WTC11 (cell line): ENCODE data around the gene ZNF567. TPM values are rescaled to one million over a fixed set of nuclear protein-coding genes. Genes with fewer than 3 reads are reported as not detected.

Experiments used
- ATAC-seq: fragments of 200-7000 bp; cut with Tn5 transposase; 2 replicates; pipeline ENCODE4 v1.10.0; 2021; ENCODE audit warnings: mild to moderate bottlenecking, moderate library complexity
- Bru-seq: library from RNA; stranded (reverse); fragments of 400-500 nt; gene quantifications from one replicate; lab custom pipeline; 2021; lab: Mats Ljungman, UMichigan
- CTCF ChIA-PET: fragments of 300-600 bp; sonication (Branson Sonifier 250); formaldehyde crosslinking; loops from one replicate; lab custom pipeline; 2021; ENCODE audit warnings: antibody characterized with exemption; lab: Charles Lee
- POLR2A ChIA-PET: fragments of 350-600 bp; sonication (Branson Sonifier 250); formaldehyde crosslinking; loops from one replicate; lab custom pipeline; 2021; ENCODE audit warnings: antibody characterized with exemption; lab: Charles Lee
- DNase-seq: peaks from one replicate; pipeline ENCODE4 v3.0.0; 2021; ENCODE audit warnings: low spot score
- H3K27ac Mint-ChIP-seq: 2 replicates; pipeline ENCODE4 v1.8.0; 2021; ENCODE audit warnings: mixed read lengths
- H3K27me3 Mint-ChIP-seq: 2 replicates; pipeline ENCODE4 v1.8.0; 2021; ENCODE audit warnings: low read depth, mild to moderate bottlenecking, moderate library complexity, mixed read lengths
- H3K36me3 Mint-ChIP-seq: 2 replicates; pipeline ENCODE4 v1.8.0; 2021; ENCODE audit warnings: mixed read lengths
- H3K4me1 Mint-ChIP-seq: 2 replicates; pipeline ENCODE4 v1.8.0; 2022; ENCODE audit warnings: mixed read lengths
- H3K4me3 Mint-ChIP-seq: 2 replicates; pipeline ENCODE4 v1.8.0; 2021; ENCODE audit warnings: mild to moderate bottlenecking, moderate library complexity, mixed read lengths
- H3K9me3 Mint-ChIP-seq: 2 replicates; pipeline ENCODE4 v1.8.0; 2021; ENCODE audit warnings: mixed read lengths
- CBFB ChIP-seq: sonication (generic); formaldehyde crosslinking; IDR thresholded peaks from 2 replicates; pipeline ENCODE4 v1.8.1; 2022; ENCODE audit warnings: mild to moderate bottlenecking, low read depth, missing genetic modification reagents
- CDX4 ChIP-seq: fragments of 250-450 bp; sonication (Bioruptor Pico); IDR thresholded peaks from 2 replicates; pipeline ENCODE4 v1.9.0; 2021; ENCODE audit warnings: moderate library complexity, mild to moderate bottlenecking, inconsistent platforms, borderline replicate concordance
- CREB1 ChIP-seq: sonication (generic); formaldehyde crosslinking; IDR thresholded peaks from 2 replicates; pipeline ENCODE4 v1.8.0; 2023; ENCODE audit warnings: mild to moderate bottlenecking, missing genetic modification reagents
- E2F1 ChIP-seq: sonication (generic); formaldehyde crosslinking; IDR thresholded peaks from 2 replicates; pipeline ENCODE4 v1.8.0; 2022; ENCODE audit warnings: mild to moderate bottlenecking, missing genetic modification reagents
- ETV6 ChIP-seq: sonication (generic); formaldehyde crosslinking; IDR thresholded peaks from 2 replicates; pipeline ENCODE4 v1.8.1; 2022; ENCODE audit warnings: mild to moderate bottlenecking, missing genetic modification reagents
- FOXK1 ChIP-seq: sonication (generic); formaldehyde crosslinking; IDR thresholded peaks from 2 replicates; pipeline ENCODE4 v1.8.0; 2022; ENCODE audit warnings: mild to moderate bottlenecking, moderate library complexity, missing genetic modification reagents
- FOXP1 ChIP-seq: sonication (generic); formaldehyde crosslinking; IDR thresholded peaks from 2 replicates; pipeline ENCODE4 v1.8.0; 2022; ENCODE audit warnings: missing genetic modification reagents, mild to moderate bottlenecking, moderate library complexity, borderline replicate concordance
- GABPB1 ChIP-seq: sonication (generic); formaldehyde crosslinking; IDR thresholded peaks from 2 replicates; pipeline ENCODE4 v1.8.1; 2023; ENCODE audit warnings: mild to moderate bottlenecking, missing genetic modification reagents
- JAZF1 ChIP-seq: fragments of 250-450 bp; sonication (Bioruptor Pico); IDR thresholded peaks from 2 replicates; pipeline ENCODE4 v1.9.0; 2021; ENCODE audit warnings: moderate library complexity, mild to moderate bottlenecking, inconsistent platforms
- JUN ChIP-seq: sonication (generic); formaldehyde crosslinking; IDR thresholded peaks from 2 replicates; pipeline ENCODE4 v1.8.0; 2023; ENCODE audit warnings: mild to moderate bottlenecking, missing genetic modification reagents
- KAT7 ChIP-seq: sonication (generic); formaldehyde crosslinking; IDR thresholded peaks from 2 replicates; pipeline ENCODE4 v1.8.1; 2023; ENCODE audit warnings: missing genetic modification reagents, mild to moderate bottlenecking, borderline replicate concordance
- MAX ChIP-seq: sonication (generic); formaldehyde crosslinking; IDR thresholded peaks from 2 replicates; pipeline ENCODE4 v1.8.0; 2022; ENCODE audit warnings: mild to moderate bottlenecking, missing genetic modification reagents
- MXD4 ChIP-seq: fragments of 250-450 bp; sonication (Bioruptor Pico); IDR thresholded peaks from 2 replicates; pipeline ENCODE4 v1.8.0; 2021; ENCODE audit warnings: mild to moderate bottlenecking, moderate library complexity, borderline replicate concordance
- NFATC4 ChIP-seq: fragments of 250-450 bp; sonication (Bioruptor Pico); IDR thresholded peaks from 2 replicates; pipeline ENCODE4 v1.9.0; 2021; ENCODE audit warnings: mild to moderate bottlenecking
- NFE2L1 ChIP-seq: sonication (generic); formaldehyde crosslinking; IDR thresholded peaks from 2 replicates; pipeline ENCODE4 v1.8.1; 2023; ENCODE audit warnings: missing genetic modification reagents
- NFYB ChIP-seq: sonication (generic); formaldehyde crosslinking; conservative IDR thresholded peaks from 2 replicates; pipeline ENCODE4 v1.8.0; 2022; ENCODE audit warnings: low read depth, missing genetic modification reagents
- NR2C2 ChIP-seq: sonication (generic); formaldehyde crosslinking; IDR thresholded peaks from 2 replicates; pipeline ENCODE4 v1.8.0; 2022; ENCODE audit warnings: mild to moderate bottlenecking, missing genetic modification reagents
- PRDM15 ChIP-seq: sonication (generic); formaldehyde crosslinking; IDR thresholded peaks from 2 replicates; pipeline ENCODE4 v1.8.0; 2022; ENCODE audit warnings: missing genetic modification reagents
- SP1 ChIP-seq: sonication (generic); formaldehyde crosslinking; conservative IDR thresholded peaks from 2 replicates; pipeline ENCODE4 v1.8.1; 2022; ENCODE audit warnings: missing genetic modification reagents
- TCF7 ChIP-seq: sonication (generic); formaldehyde crosslinking; IDR thresholded peaks from 2 replicates; pipeline ENCODE4 v1.8.0; 2022; ENCODE audit warnings: mild to moderate bottlenecking, low read depth, missing genetic modification reagents, moderate library complexity
- TEAD4 ChIP-seq: sonication (generic); formaldehyde crosslinking; IDR thresholded peaks from 2 replicates; pipeline ENCODE4 v1.8.0; 2022; ENCODE audit warnings: mild to moderate bottlenecking, missing genetic modification reagents
- TP53 ChIP-seq: sonication (generic); formaldehyde crosslinking; IDR thresholded peaks from 2 replicates; pipeline ENCODE4 v1.8.1; 2023; ENCODE audit warnings: mild to moderate bottlenecking, missing genetic modification reagents
- ZBTB21 ChIP-seq: sonication (generic); formaldehyde crosslinking; IDR thresholded peaks from 2 replicates; pipeline ENCODE4 v1.8.1; 2023; ENCODE audit warnings: mild to moderate bottlenecking, missing genetic modification reagents, borderline replicate concordance
- ZBTB43 ChIP-seq: sonication (generic); formaldehyde crosslinking; IDR thresholded peaks from 2 replicates; pipeline ENCODE4 v1.8.1; 2023; ENCODE audit warnings: mild to moderate bottlenecking, missing genetic modification reagents
- ZMAT4 ChIP-seq: fragments of 250-450 bp; sonication (Bioruptor Pico); IDR thresholded peaks from 2 replicates; pipeline ENCODE4 v1.9.0; 2021; ENCODE audit warnings: mild to moderate bottlenecking
- ZNF138 ChIP-seq: sonication (generic); formaldehyde crosslinking; conservative IDR thresholded peaks from 2 replicates; pipeline ENCODE4 v1.8.1; 2022; ENCODE audit warnings: mild to moderate bottlenecking, moderate library complexity, missing genetic modification reagents
- ZNF317 ChIP-seq: sonication (generic); formaldehyde crosslinking; IDR thresholded peaks from 2 replicates; pipeline ENCODE4 v1.8.1; 2023; ENCODE audit warnings: low read depth, mild to moderate bottlenecking, moderate library complexity, missing genetic modification reagents, borderline replicate concordance
- long read RNA-seq, 3 experiments: library from RNA in 1 of 3; library from capped mRNA in 1 of 3; library from polyadenylated mRNA in 1 of 3; unstranded in 2 of 3; stranded (forward) in 1 of 3; transcript quantifications; one replicate each; pipeline ENCODE4 v2.0.0, GENCODE V29; 2021
- total RNA-seq: library from RNA; stranded (reverse); gene quantifications from 3 replicates; pipeline ENCODE4 v1.2.3, GENCODE V29; 2021

Gene ZNF567
- total RNA-seq (9.7 to 10.9 TPM (median 10.2 TPM) in 3 replicates), Bru-seq, nascent RNA (percentile 84 among the genes with signal in this experiment)
- long read RNA-seq, experiment 1, transcript ZNF567-201 (4 exons, 2,691 nt): major isoform, 9 of 64 reads
- long read RNA-seq, experiment 1, partial matches to known transcripts: 12 of 64 reads
- long read RNA-seq, experiment 1, other reads (novel, unspliced or antisense): 43 of 64 reads
- long read RNA-seq, experiment 2, partial matches to known transcripts: 11 of 16 reads
- long read RNA-seq, experiment 2, other reads (novel, unspliced or antisense): 4 of 16 reads
- long read RNA-seq, experiment 3, partial matches to known transcripts: 3 of 24 reads
- long read RNA-seq, experiment 3, other reads (novel, unspliced or antisense): 17 of 24 reads

- H3K27me3 Mint-ChIP-seq: peaks cover 4% of the 10 kb centered on the region
- ChIA-PET POLR2A (interaction anchor here (0.6 to 1.1 kb wide), 2 partner anchors 21 to 22 kb away, joined by 3 to 5 read pairs; partner anchors contain the start of gene ZNF461), CTCF (interaction anchor here (0.6 to 1.0 kb wide), 3 partner anchors 20 to 105 kb away, joined by 3 read pairs; partner anchors contain the start of gene ZNF461)
- peak within 1 kb of the TSS; percentile 96 for H3K27ac Mint-ChIP-seq
- peaks cover 15% of the 10 kb centered on the region for H3K4me1 Mint-ChIP-seq
- H3K4me3 Mint-ChIP-seq: peak within 1 kb of the TSS; percentile 99
- DNase-seq: peak; percentile 99
- H3K36me3 Mint-ChIP-seq: peaks cover 43% of the 10 kb centered on the region
- peaks cover 11% of the 10 kb centered on the region for H3K9me3 Mint-ChIP-seq
- ATAC-seq: peak; percentile 89
- TF ChIP-seq PRDM15 (CRISPR knock-in tag): no peak
- TF ChIP-seq NFE2L1 (CRISPR knock-in tag): peak; percentile 70; the same call in 1 of the 2 replicates
- 0 out of 2 replicates have a peak, but pooled peaks have one; percentile 46 for TF ChIP-seq TP53
- TF ChIP-seq TEAD4 (CRISPR knock-in tag): no peak
- peak; percentile 92 for TF ChIP-seq NR2C2
- no peak for TF ChIP-seq NFATC4 (CRISPR knock-in tag)
- no peak for TF ChIP-seq ZNF317 (CRISPR knock-in tag)
- TF ChIP-seq CDX4: no peak
- no peak for TF ChIP-seq ZBTB21 (CRISPR knock-in tag)
- no peak; the same call in 1 of the 2 replicates for TF ChIP-seq SP1 (CRISPR knock-in tag)
- TF ChIP-seq MAX (CRISPR knock-in tag): peak; percentile 84; the same call in 1 of the 2 replicates
- TF ChIP-seq GABPB1 (CRISPR knock-in tag): peak; percentile 63
- peak; percentile 53; the same call in 1 of the 2 replicates for TF ChIP-seq ETV6 (CRISPR knock-in tag)
- no peak for TF ChIP-seq JUN (CRISPR knock-in tag)
- TF ChIP-seq NFYB: no peak
- no peak for TF ChIP-seq JAZF1
- no peak for TF ChIP-seq MXD4 (CRISPR knock-in tag)
- TF ChIP-seq FOXP1 (CRISPR knock-in tag): peak; percentile 78
- TF ChIP-seq CBFB (CRISPR knock-in tag): 0 out of 2 replicates have a peak, but pooled peaks have one; percentile 21
- peak; percentile 48; the same call in 1 of the 2 replicates for TF ChIP-seq FOXK1
- peak; percentile 42; the same call in 1 of the 2 replicates for TF ChIP-seq E2F1 (CRISPR knock-in tag)
- no peak for TF ChIP-seq ZBTB43 (CRISPR knock-in tag)
- no peak for TF ChIP-seq TCF7 (CRISPR knock-in tag)
- 0 out of 2 replicates have a peak, but pooled peaks have one; percentile 36 for TF ChIP-seq ZMAT4 (CRISPR knock-in tag)
- TF ChIP-seq ZNF138: no peak
- TF ChIP-seq CREB1 (CRISPR knock-in tag): no peak
- no peak for TF ChIP-seq KAT7 (CRISPR knock-in tag)
Observed at GRCh38 chr19:36687214-36688056, at the start of gene ZNF567. Gene ZNF567 (plus strand): TSS chr19:36687612. CDS start chr19:36694868, 7,256 bp downstream.
